Measurements from ENCODE around the gene GPER1.
"Not testable (repeated sequence)": the region's sequence is repeated elsewhere in the genome, so short reads cannot be mapped to it uniquely, and the experiment has no call there.

GPER1 gene

GRCh38 chr7:1070544-1071011 lies 17.3 kb upstream of the GPER1 start:
- no peak for DNase-seq

- DNase-seq = no peak
Observed at GRCh38 chr7:1071731-1072254, 16.1 kb upstream of the GPER1 start.

- DNase-seq = no peak
Observed at GRCh38 chr7:1073142-1073977, 14.6 kb upstream of the GPER1 start.

GRCh38 chr7:1074018-1074417 lies 13.9 kb upstream of the GPER1 start:
- DNase-seq = not testable (repeated sequence)

- no peak for DNase-seq
Observed at GRCh38 chr7:1074593-1075431, 13.1 kb upstream of the GPER1 start.

GRCh38 chr7:1076184-1077072 lies 11.5 kb upstream of the GPER1 start:
- no peak for DNase-seq

GRCh38 chr7:1078519-1078918 lies 9.4 kb upstream of the GPER1 start:
- no peak for DNase-seq

- no peak for DNase-seq
Observed at GRCh38 chr7:1078985-1079384, 8.9 kb upstream of the GPER1 start.

GRCh38 chr7:1079546-1079945 lies 8.4 kb upstream of the GPER1 start:
- no peak for DNase-seq

- no peak for DNase-seq
Observed at GRCh38 chr7:1080252-1080920, 7.5 kb upstream of the GPER1 start.

GRCh38 chr7:1080921-1081255 lies 7.0 kb upstream of the GPER1 start:
- DNase-seq = no peak

GRCh38 chr7:1081336-1081735 lies 6.6 kb upstream of the GPER1 start:
- DNase-seq = no peak

- no peak for DNase-seq
Observed at GRCh38 chr7:1081931-1082401, 5.9 kb upstream of the GPER1 start.

- no peak for DNase-seq
Observed at GRCh38 chr7:1083729-1084657, 3.9 kb upstream of the GPER1 start.

- no peak for DNase-seq
Observed at GRCh38 chr7:1085266-1085665, 2.6 kb upstream of the GPER1 start.

- no peak for DNase-seq
Observed at GRCh38 chr7:1085910-1086421, 1.9 kb upstream of the GPER1 start.

GRCh38 chr7:1086588-1087464 lies 1.1 kb upstream of the GPER1 start:
- DNase-seq = peak; percentile 73 to 75

GRCh38 chr7:1087465-1087814 lies 473 bp upstream of the GPER1 start:
- no peak for DNase-seq

- no peak for DNase-seq
Observed at GRCh38 chr7:1090236-1090635, 2.3 kb downstream of the GPER1 start.
